ENCODE measurements around the gene SMDT1. TPM values are rescaled to one million over a fixed set of nuclear protein-coding genes. Genes with fewer than 3 reads are reported as not detected.

Gene SMDT1
- total and polyA plus RNA-seq, 2 experiments from 2014 or later, result 4.9 to 97.9 TPM

DNA sequence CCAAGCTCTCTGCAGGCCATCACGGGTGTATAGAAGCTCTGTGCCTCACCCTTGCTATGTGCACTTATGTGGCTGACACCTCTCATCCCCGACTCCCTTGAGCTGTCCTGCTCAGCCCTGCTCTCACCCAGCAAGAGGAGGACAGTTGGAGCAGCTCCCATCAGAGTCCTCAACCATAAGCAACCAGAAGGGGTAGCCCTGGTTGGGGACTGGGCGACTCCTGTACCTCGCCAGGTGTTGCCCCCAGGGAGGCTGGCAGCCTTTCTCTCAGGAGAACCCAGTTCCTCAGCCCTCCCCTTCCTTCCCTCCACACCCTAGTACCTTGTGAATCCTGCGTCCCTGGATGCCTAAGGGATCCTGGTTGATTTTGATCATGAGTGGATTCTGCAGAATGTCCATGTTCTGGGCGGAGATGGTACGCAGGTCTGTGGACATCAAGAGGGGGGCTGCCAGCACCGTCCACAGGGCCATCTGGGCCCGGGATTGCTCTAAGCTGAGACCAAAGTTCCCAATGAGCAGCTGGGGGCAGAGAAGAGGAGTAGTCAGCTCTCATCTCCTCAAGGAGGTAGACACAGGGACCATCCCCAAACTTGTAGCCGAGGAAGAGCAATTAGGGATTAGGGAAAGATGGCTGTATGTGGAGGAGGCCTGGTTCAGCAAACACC lies 16.9 kb upstream of the SMDT1 start:
- Histone ChIP-seq H3K27me3 (ENCODE audit: insufficient read depth) (no peaks in the 10 kb centered on the region), H3K4me3 (no peak overlapping the region), H3K9me2 (ENCODE audit: insufficient read depth) (peaks cover 5% of the 10 kb centered on the region; the same call in 1 of the 2 replicates), H3K27ac (ENCODE audit: low read depth) (no peak overlapping the region), H3K4me1 (ENCODE audit: insufficient read depth) (peaks cover 9% of the 10 kb centered on the region), H3K4me2 (no peak overlapping the region), H3K79me2 (replicated peaks; ENCODE audit: insufficient read depth) (no peaks in the 10 kb centered on the region), H3F3A (replicated peaks; ENCODE audit: low read depth) (no peaks in the 10 kb centered on the region), H2AFZ (no peak overlapping the region), H4K20me1 (replicated peaks; ENCODE audit: insufficient read depth) (no peaks in the 10 kb centered on the region), H3K36me3 (ENCODE audit: insufficient read depth) (peaks cover 3% of the 10 kb centered on the region; the same call in 1 of the 2 replicates)
- TF ChIP-seq, protein P1, sequence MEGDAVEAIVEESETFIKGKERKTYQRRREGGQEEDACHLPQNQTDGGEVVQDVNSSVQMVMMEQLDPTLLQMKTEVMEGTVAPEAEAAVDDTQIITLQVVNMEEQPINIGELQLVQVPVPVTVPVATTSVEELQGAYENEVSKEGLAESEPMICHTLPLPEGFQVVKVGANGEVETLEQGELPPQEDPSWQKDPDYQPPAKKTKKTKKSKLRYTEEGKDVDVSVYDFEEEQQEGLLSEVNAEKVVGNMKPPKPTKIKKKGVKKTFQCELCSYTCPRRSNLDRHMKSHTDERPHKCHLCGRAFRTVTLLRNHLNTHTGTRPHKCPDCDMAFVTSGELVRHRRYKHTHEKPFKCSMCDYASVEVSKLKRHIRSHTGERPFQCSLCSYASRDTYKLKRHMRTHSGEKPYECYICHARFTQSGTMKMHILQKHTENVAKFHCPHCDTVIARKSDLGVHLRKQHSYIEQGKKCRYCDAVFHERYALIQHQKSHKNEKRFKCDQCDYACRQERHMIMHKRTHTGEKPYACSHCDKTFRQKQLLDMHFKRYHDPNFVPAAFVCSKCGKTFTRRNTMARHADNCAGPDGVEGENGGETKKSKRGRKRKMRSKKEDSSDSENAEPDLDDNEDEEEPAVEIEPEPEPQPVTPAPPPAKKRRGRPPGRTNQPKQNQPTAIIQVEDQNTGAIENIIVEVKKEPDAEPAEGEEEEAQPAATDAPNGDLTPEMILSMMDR (conservative IDR thresholded peaks at IDR 0.05; ENCODE audit: low read depth in 2 of 2), result no peak
- TF ChIP-seq ZNF114 (CRISPR knock-in tag; IDR thresholded peaks at IDR 0.05), result no peak
- TF ChIP-seq ZNF331 (CRISPR knock-in tag; IDR thresholded peaks at IDR 0.05; ENCODE audit: low read depth), result no peak
- TF ChIP-seq, protein P2, sequence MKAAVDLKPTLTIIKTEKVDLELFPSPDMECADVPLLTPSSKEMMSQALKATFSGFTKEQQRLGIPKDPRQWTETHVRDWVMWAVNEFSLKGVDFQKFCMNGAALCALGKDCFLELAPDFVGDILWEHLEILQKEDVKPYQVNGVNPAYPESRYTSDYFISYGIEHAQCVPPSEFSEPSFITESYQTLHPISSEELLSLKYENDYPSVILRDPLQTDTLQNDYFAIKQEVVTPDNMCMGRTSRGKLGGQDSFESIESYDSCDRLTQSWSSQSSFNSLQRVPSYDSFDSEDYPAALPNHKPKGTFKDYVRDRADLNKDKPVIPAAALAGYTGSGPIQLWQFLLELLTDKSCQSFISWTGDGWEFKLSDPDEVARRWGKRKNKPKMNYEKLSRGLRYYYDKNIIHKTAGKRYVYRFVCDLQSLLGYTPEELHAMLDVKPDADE (IDR thresholded peaks at IDR 0.05), result no peak
- TF ChIP-seq, protein P3, sequence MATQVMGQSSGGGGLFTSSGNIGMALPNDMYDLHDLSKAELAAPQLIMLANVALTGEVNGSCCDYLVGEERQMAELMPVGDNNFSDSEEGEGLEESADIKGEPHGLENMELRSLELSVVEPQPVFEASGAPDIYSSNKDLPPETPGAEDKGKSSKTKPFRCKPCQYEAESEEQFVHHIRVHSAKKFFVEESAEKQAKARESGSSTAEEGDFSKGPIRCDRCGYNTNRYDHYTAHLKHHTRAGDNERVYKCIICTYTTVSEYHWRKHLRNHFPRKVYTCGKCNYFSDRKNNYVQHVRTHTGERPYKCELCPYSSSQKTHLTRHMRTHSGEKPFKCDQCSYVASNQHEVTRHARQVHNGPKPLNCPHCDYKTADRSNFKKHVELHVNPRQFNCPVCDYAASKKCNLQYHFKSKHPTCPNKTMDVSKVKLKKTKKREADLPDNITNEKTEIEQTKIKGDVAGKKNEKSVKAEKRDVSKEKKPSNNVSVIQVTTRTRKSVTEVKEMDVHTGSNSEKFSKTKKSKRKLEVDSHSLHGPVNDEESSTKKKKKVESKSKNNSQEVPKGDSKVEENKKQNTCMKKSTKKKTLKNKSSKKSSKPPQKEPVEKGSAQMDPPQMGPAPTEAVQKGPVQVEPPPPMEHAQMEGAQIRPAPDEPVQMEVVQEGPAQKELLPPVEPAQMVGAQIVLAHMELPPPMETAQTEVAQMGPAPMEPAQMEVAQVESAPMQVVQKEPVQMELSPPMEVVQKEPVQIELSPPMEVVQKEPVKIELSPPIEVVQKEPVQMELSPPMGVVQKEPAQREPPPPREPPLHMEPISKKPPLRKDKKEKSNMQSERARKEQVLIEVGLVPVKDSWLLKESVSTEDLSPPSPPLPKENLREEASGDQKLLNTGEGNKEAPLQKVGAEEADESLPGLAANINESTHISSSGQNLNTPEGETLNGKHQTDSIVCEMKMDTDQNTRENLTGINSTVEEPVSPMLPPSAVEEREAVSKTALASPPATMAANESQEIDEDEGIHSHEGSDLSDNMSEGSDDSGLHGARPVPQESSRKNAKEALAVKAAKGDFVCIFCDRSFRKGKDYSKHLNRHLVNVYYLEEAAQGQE (IDR thresholded peaks at IDR 0.05; ENCODE audit: unreplicated experiment), result no peak
- TF ChIP-seq CREB1 (CRISPR knock-in tag; IDR thresholded peaks at IDR 0.05; ENCODE audit: low read depth), result no peak
- TF ChIP-seq EZH2 (IDR thresholded peaks at IDR 0.05; ENCODE audit: low read depth, unreplicated experiment), result no peak
- no peak overlapping the region; the same call in 1 of the 2 replicates for H3K27ac Mint-ChIP-seq
- H3K27me3 Mint-ChIP-seq (ENCODE audit: insufficient read depth, low read depth, poor library complexity), result peaks cover 9% of the 10 kb centered on the region
- ATAC-seq, result no peak
- no peak for DNase-seq (ENCODE audit: low spot score)
- peaks cover 13% of the 10 kb centered on the region for H3K4me1 Mint-ChIP-seq
- H3K9me3 Mint-ChIP-seq, result peaks cover 14% of the 10 kb centered on the region
- no peak overlapping the region for H3K4me3 Mint-ChIP-seq
- peaks cover 75% of the 10 kb centered on the region for H3K36me3 Mint-ChIP-seq (ENCODE audit: low read depth)

DNA sequence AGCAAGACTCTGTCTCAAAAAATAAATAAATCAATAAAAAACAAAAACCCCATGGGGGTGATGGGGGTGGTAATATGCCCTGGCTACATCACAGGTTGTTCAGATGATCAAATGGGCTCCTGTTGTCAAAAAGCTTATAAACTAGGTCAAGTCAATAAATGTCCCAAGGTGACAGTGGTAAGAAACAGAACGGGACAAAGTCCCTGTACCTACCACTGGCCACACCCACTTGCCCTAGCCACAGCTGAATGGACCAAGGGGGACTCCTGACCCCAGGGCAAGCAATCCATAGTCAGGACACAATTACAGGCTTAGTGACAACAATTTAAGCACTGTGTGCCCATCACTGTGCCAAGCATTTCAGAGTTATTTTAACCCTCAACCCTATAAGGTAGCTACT lies 14.9 kb upstream of the SMDT1 start:
- Mint-ChIP-seq H3K36me3 (ENCODE audit: low read depth) (peaks cover 67% of the 10 kb centered on the region), H3K27me3 (ENCODE audit: insufficient read depth, low read depth, poor library complexity) (peaks cover 12% of the 10 kb centered on the region), H3K4me3 (no peak overlapping the region; the same call in 2 of the 3 replicates), H3K4me1 (peaks cover 13% of the 10 kb centered on the region), H3K9me3 (peaks cover 6% of the 10 kb centered on the region; the same call in 2 of the 3 replicates), H3K27ac (no peak overlapping the region)
- H3K4me2 ChIP-seq, result peak overlapping the region; percentile 62
- H3K27ac ChIP-seq (ENCODE audit: low read depth), result 0 out of 2 replicates have a peak overlapping the region, but pooled peaks have one; percentile 59
- H3K27me3 ChIP-seq (ENCODE audit: insufficient read depth), result no peaks in the 10 kb centered on the region
- H3K36me3 ChIP-seq (ENCODE audit: insufficient read depth), result peaks cover 3% of the 10 kb centered on the region; the same call in 1 of the 2 replicates
- H3K4me1 ChIP-seq (ENCODE audit: insufficient read depth), result peaks cover 11% of the 10 kb centered on the region
- ATAC-seq, result no peak
- DNase-seq (ENCODE audit: low spot score), result no peak
- H3K4me3 ChIP-seq, result peak overlapping the region; percentile 25; the same call in 1 of the 2 replicates
- H3K79me2 ChIP-seq (replicated peaks; ENCODE audit: insufficient read depth), result no peaks in the 10 kb centered on the region
- peaks cover 2% of the 10 kb centered on the region for H3F3A ChIP-seq (replicated peaks; ENCODE audit: low read depth)
- H2AFZ ChIP-seq, result no peak overlapping the region
- no peaks in the 10 kb centered on the region; the same call in 1 of the 2 replicates for H3K9me2 ChIP-seq (ENCODE audit: insufficient read depth)
- H4K20me1 ChIP-seq (replicated peaks; ENCODE audit: insufficient read depth), result no peaks in the 10 kb centered on the region
- no peak for TF ChIP-seq ZNF331 (CRISPR knock-in tag; IDR thresholded peaks at IDR 0.05; ENCODE audit: low read depth)
- TF ChIP-seq NANOG (IDR thresholded peaks at IDR 0.05; ENCODE audit: borderline replicate concordance), result no peak
- TF ChIP-seq, protein P3 (IDR thresholded peaks at IDR 0.05; ENCODE audit: unreplicated experiment), result no peak
- TF ChIP-seq EZH2phosphoT487 (IDR thresholded peaks at IDR 0.05; ENCODE audit: unreplicated experiment), result no peak
- no peak for TF ChIP-seq POLR2AphosphoS5 (IDR thresholded peaks at IDR 0.05; ENCODE audit: low read depth)
- TF ChIP-seq STAT1 (IDR thresholded peaks at IDR 0.05; ENCODE audit: unreplicated experiment), result no peak
- TF ChIP-seq, protein P2 (IDR thresholded peaks at IDR 0.05), result no peak

All from GM23338 (cell line).